Parathyroid adenoma (tissue), 2 donors: ENCODE data around the gene TRPV6.

ENCODE experiments used
- H2AFZ ChIP-seq: fragments of 300-600 bp; sonication (generic); one replicate; pipeline ENCODE4 v1.7.0; 2017; ENCODE audit warnings: antibody characterized with exemption, mild to moderate bottlenecking
- H3K27ac ChIP-seq: fragments of 300-600 bp; sonication (generic); one replicate; pipeline ENCODE4 v1.7.0; 2017
- H3K27me3 ChIP-seq: fragments of 300-600 bp; sonication (generic); one replicate; pipeline ENCODE4 v1.7.0; 2017; ENCODE audit warnings: low read length; ENCODE audit not compliant: control insufficient read depth, insufficient read depth
- H3K36me3 ChIP-seq: fragments of 300-600 bp; sonication (generic); one replicate; pipeline ENCODE4 v1.7.0; 2017; ENCODE audit warnings: low read length; ENCODE audit not compliant: control insufficient read depth, insufficient read depth
- H3K4me1 ChIP-seq: fragments of 300-600 bp; sonication (generic); one replicate; pipeline ENCODE4 v1.7.0; 2017; ENCODE audit warnings: control low read depth
- H3K4me2 ChIP-seq: fragments of 300-600 bp; sonication (generic); one replicate; pipeline ENCODE4 v1.7.0; 2017; ENCODE audit warnings: low read length
- H3K4me3 ChIP-seq: fragments of 300-600 bp; sonication (generic); one replicate; pipeline ENCODE4 v1.7.0; 2017; ENCODE audit warnings: low read depth, low read length
- H3K79me2 ChIP-seq: fragments of 300-600 bp; sonication (generic); one replicate; pipeline ENCODE4 v1.7.0; 2017; ENCODE audit warnings: control low read depth
- H3K9ac ChIP-seq: fragments of 300-600 bp; sonication (generic); one replicate; pipeline ENCODE4 v1.7.0; 2017; ENCODE audit warnings: mild to moderate bottlenecking
- H3K9me3 ChIP-seq: fragments of 300-600 bp; sonication (generic); one replicate; pipeline ENCODE4 v1.7.0; 2017; ENCODE audit warnings: low read length; ENCODE audit not compliant: control insufficient read depth
- CTCF ChIP-seq: fragments of 300-600 bp; sonication (generic); IDR thresholded peaks from one replicate; pipeline ENCODE4 v1.7.0; 2017; ENCODE audit warnings: antibody characterized with exemption, mild to moderate bottlenecking
- donor health status: primary hyperparathyroidism.

Gene TRPV6

GRCh38 chr7:142860968-142861367 is 24.6 kb downstream of the TRPV6 start:
- no peak for TF ChIP-seq CTCF
- Histone ChIP-seq H3K79me2 (no peaks in the 10 kb centered on the region), H3K27me3 (no peaks in the 10 kb centered on the region), H3K36me3 (no peaks in the 10 kb centered on the region), H3K4me1 (peaks cover 8% of the 10 kb centered on the region), H2AFZ (no peak overlapping the region), H3K27ac (no peak overlapping the region), H3K9me3 (no peaks in the 10 kb centered on the region), H3K4me2 (no peak overlapping the region), H3K9ac (no peak overlapping the region), H3K4me3 (no peak overlapping the region)

- H3K4me2 ChIP-seq: no peak overlapping the region
- no peaks in the 10 kb centered on the region for H3K79me2 ChIP-seq
- TF ChIP-seq CTCF: no peak
- peaks cover 13% of the 10 kb centered on the region for H3K4me1 ChIP-seq
- no peaks in the 10 kb centered on the region for H3K36me3 ChIP-seq
- no peak overlapping the region for H3K4me3 ChIP-seq
- H2AFZ ChIP-seq: peak overlapping the region; percentile 50
- no peak overlapping the region for H3K27ac ChIP-seq
- no peaks in the 10 kb centered on the region for H3K9me3 ChIP-seq
- no peak overlapping the region for H3K9ac ChIP-seq
- H3K27me3 ChIP-seq: no peaks in the 10 kb centered on the region
Observed at GRCh38 chr7:142859829-142860228, 25.7 kb downstream of the TRPV6 start.

DNA sequence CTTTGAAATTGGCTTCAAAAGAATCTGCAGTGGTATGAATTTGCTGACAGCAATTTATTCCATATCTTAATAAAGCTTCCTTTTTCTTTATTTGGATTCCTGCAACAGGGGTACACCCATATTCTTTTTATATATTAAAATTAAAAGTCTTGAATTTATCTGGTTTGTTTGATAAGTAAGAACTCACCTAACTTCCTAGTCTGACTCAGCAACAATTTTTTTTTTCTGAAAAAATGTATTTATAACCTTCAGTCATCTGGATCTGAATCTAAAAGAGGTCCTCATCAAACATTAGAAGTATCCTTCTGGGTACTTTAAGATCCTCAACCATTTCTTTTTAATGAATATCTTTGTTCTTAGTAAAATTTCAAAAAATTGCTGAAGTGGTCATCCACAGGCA is 26.1 kb downstream of the TRPV6 start:
- H2AFZ ChIP-seq: no peak overlapping the region
- H3K36me3 ChIP-seq: no peaks in the 10 kb centered on the region
- H3K4me3 ChIP-seq: no peak overlapping the region
- no peak overlapping the region for H3K9ac ChIP-seq
- H3K27me3 ChIP-seq: no peaks in the 10 kb centered on the region
- no peak overlapping the region for H3K4me2 ChIP-seq
- peaks cover 13% of the 10 kb centered on the region for H3K4me1 ChIP-seq
- no peaks in the 10 kb centered on the region for H3K9me3 ChIP-seq
- TF ChIP-seq CTCF: no peak
- no peaks in the 10 kb centered on the region for H3K79me2 ChIP-seq
- H3K27ac ChIP-seq: no peak overlapping the region

- H3K4me1 ChIP-seq: peaks cover 16% of the 10 kb centered on the region
- no peaks in the 10 kb centered on the region for H3K36me3 ChIP-seq
- TF ChIP-seq CTCF: no peak
- H3K27ac ChIP-seq: no peak overlapping the region
- H3K4me2 ChIP-seq: no peak overlapping the region
- no peak overlapping the region for H3K9ac ChIP-seq
- H3K79me2 ChIP-seq: no peaks in the 10 kb centered on the region
- H3K27me3 ChIP-seq: no peaks in the 10 kb centered on the region
- no peaks in the 10 kb centered on the region for H3K9me3 ChIP-seq
- H3K4me3 ChIP-seq: no peak overlapping the region
- H2AFZ ChIP-seq: no peak overlapping the region
Observed at GRCh38 chr7:142857625-142858024, 27.9 kb downstream of the TRPV6 start.

GRCh38 chr7:142856565-142857245 is 28.8 kb downstream of the TRPV6 start:
- Histone ChIP-seq H3K36me3 (no peaks in the 10 kb centered on the region), H2AFZ (no peak overlapping the region), H3K9ac (no peak overlapping the region), H3K79me2 (no peaks in the 10 kb centered on the region), H3K9me3 (no peaks in the 10 kb centered on the region), H3K4me2 (no peak overlapping the region), H3K4me3 (no peak overlapping the region), H3K27me3 (no peaks in the 10 kb centered on the region), H3K27ac (no peak overlapping the region), H3K4me1 (peaks cover 16% of the 10 kb centered on the region)
- no peak for TF ChIP-seq CTCF
